ENCODE measurements around the gene KCTD5. TPM values are rescaled to one million over a fixed set of nuclear protein-coding genes. Genes with fewer than 3 reads are reported as not detected.

Gene KCTD5
- total and polyA plus RNA-seq, 2 of the 8 experiments (the other 6 are each of a cell fraction or from before 2014, with no cell fraction given) = 26.6 to 31.8 TPM

DNA sequence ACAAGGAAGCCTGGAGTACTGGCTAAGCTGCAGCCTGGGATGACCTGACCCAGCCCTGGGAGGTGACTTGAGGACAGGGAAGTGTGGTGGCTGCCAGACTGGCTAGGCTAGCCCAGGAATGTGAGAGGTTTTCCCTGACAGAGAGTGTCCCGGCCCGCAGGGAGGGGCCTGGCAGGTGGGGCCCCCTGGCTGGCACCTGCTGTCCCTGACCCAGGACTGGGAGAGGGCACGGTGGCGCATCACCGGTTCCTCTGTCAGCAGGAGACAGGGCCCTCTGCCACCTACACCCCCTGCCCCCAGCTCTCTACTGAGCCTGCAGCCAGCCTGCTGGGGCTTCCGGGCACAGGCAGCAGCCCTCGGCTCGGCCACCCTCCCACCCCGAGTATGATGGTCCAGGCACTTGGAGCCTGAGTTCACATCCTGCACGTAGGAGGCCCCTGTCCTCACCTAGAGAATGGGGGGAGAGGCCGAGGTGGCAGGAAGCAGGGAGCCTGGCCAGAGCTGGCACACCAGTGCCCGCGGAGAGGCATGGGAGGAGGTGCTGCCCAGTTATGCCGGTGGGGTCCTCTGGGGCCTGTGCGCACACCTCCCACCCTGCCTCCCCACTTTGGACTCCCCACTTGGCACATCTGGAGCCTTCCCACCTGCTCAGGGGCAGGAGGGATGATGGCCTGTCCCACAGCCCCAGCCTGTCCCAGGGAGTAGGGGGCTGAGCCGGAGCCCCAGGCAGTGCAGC lies 37.2 kb downstream of the KCTD5 start:
- Histone ChIP-seq H3K4me2 (ENCODE audit: insufficient read depth in 1 of 2, low read depth in 2 of 2, low read length in 2 of 2) (peak overlapping the region; percentile 59 to 63; a peak in 3 of 4 replicates), H3K4ac (replicated peaks; ENCODE audit: insufficient read length, low read depth, low read length) (no peak overlapping the region), H3K9ac (replicated peaks in 1 of 4; ENCODE audit: extremely low read depth in 1 of 4, low read depth in 3 of 4, low read length in 3 of 4) (no peak overlapping the region), H2BK12ac (ENCODE audit: low read depth, low read length) (no peak overlapping the region), H3K14ac (ENCODE audit: insufficient read length) (no peak overlapping the region), H3K9me3 (ENCODE audit: insufficient read depth in 2 of 2, low read depth in 1 of 2, low read length in 1 of 2) (no peaks in the 10 kb centered on the region), H3K36me3 (ENCODE audit: control insufficient read depth in 2 of 4, insufficient read depth in 4 of 4, low read length in 3 of 4) (no peaks in the 10 kb centered on the region), H4K91ac (replicated peaks; ENCODE audit: insufficient read length, low read length) (no peak overlapping the region), H3K4me1 (replicated peaks in 1 of 4; ENCODE audit: control insufficient read depth in 3 of 4, insufficient read depth in 4 of 4, low read length in 3 of 4) (peaks cover 0 to 12% (median 5%) of the 10 kb centered on the region in 4 experiments; a peak in 4 of 7 replicates), H4K5ac (ENCODE audit: insufficient read length, low read depth, low read length) (no peak overlapping the region), H3K79me1 (ENCODE audit: low read depth, low read length) (no peaks in the 10 kb centered on the region), H2BK120ac (replicated peaks; ENCODE audit: low read depth, low read length) (no peak overlapping the region), H3K23me2 (ENCODE audit: low read depth, low read length) (no peaks in the 10 kb centered on the region; the same call in 1 of the 2 replicates), H2BK5ac (ENCODE audit: low read depth, low read length) (peak overlapping the region; percentile 52; the same call in 1 of the 2 replicates), H2AK5ac (ENCODE audit: low read depth, low read length) (no peak overlapping the region), H3K27ac (ENCODE audit: low read depth, low read length) (no peak overlapping the region; the same call in 1 of the 2 replicates), H4K8ac (ENCODE audit: extremely low read depth, insufficient read depth, low read length) (peak overlapping the region; percentile 91), H2BK20ac (ENCODE audit: low read length) (no peak overlapping the region), H2BK15ac (ENCODE audit: low read length) (no peak overlapping the region), H3K56ac (replicated peaks; ENCODE audit: insufficient read length, low read depth, low read length) (no peak overlapping the region), H3K4me3 (ENCODE audit: extremely low read depth in 1 of 4, insufficient read depth in 2 of 4, low read depth in 3 of 4, low read length in 4 of 4) (peak overlapping the region in 1 of 4 experiments; percentile 65; a peak in 2 of 8 replicates), H3K79me2 (ENCODE audit: control insufficient read depth in 1 of 2, insufficient read depth in 2 of 2, low read length in 2 of 2) (no peaks in the 10 kb centered on the region), H3K27me3 (replicated peaks in 1 of 4; ENCODE audit: control insufficient read depth in 3 of 4, extremely low read depth in 1 of 4, insufficient read depth in 3 of 4, low read length in 3 of 4) (no peaks in the 10 kb centered on the region; a peak in 1 of 7 replicates), H2AFZ (ENCODE audit: low read length) (no peak overlapping the region), H3K23ac (ENCODE audit: insufficient read length) (no peak overlapping the region), H3K18ac (ENCODE audit: extremely low read depth, low read length) (peak overlapping the region; percentile 32; the same call in 1 of the 2 replicates), H4K20me1 (replicated peaks in 1 of 2; ENCODE audit: control insufficient read depth in 1 of 2, insufficient read depth in 2 of 2, low read length in 2 of 2) (peaks cover 0 to 5% of the 10 kb centered on the region in 2 experiments)
- FAIRE-seq = no peak
- no peak for DNase-seq (ENCODE audit: low read depth in 1 of 2, low spot score in 2 of 2)
- ChIA-PET CTCF (ENCODE audit: partially characterized antibody) (interaction anchor here (1.1 kb wide), 1 partner anchor 22 kb away, joined by 3 read pairs; no protein-coding TSS in a partner anchor), POLR2A (ENCODE audit: partially characterized antibody) (interaction anchor here (0.6 to 2.5 kb wide), 9 partner anchors 11 to 247 kb away, joined by 3 to 11 read pairs (median 4); partner anchors contain the start of gene SRRM2)
- WGBS, 2 experiments (ENCODE audit: extremely low coverage in 1 of 2, insufficient coverage in 1 of 2, insufficient read length in 1 of 2, insufficient replicate concordance in 2 of 2, low coverage in 1 of 2, low lambda C conversion rate in 2 of 2, missing lambda C conversion rate in 1 of 2) = 80% methylated on average over 14 of the region's 16 CpGs; no CpG with 5 or more reads in 1 of the 2 experiments
- no peak for TF ChIP-seq MAFK (IDR thresholded peaks at IDR 0.05; ENCODE audit: low read depth, low read length)
